ENCODE results near the gene ZNF710. TPM values are rescaled to one million over a fixed set of nuclear protein-coding genes. Genes with fewer than 3 reads are reported as not detected.

ZNF710 gene
- total RNA-seq, 1 experiment from 2014 or later, result 40.7 TPM

- peaks cover 10% of the 10 kb centered on the region for H3K9me3 ChIP-seq (ENCODE audit: control insufficient read depth, low read depth, low read length)
- peaks cover 57% of the 10 kb centered on the region for H3K27me3 Mint-ChIP-seq (ENCODE audit: low read depth)
- WGBS (ENCODE audit: extremely low coverage, insufficient read length, low lambda C conversion rate), result no CpG with 5 or more reads among the region's 2 CpGs
Measured at GRCh38 chr15:89984001-89984400, 17.1 kb upstream of the ZNF710 start.

More at GRCh38 chr15:89984001-89984400, 17.1 kb upstream of the ZNF710 start:
- Histone ChIP-seq H2BK5ac (ENCODE audit: insufficient read length, low read length) (no peak overlapping the region), H4K5ac (ENCODE audit: insufficient read length, low read depth, low read length) (no peak overlapping the region), H4K20me1 (ENCODE audit: control insufficient read depth, insufficient read depth, insufficient read length) (no peaks in the 10 kb centered on the region), H2BK20ac (ENCODE audit: low read depth, low read length, poor library complexity, severe bottlenecking) (no peak overlapping the region), H3K27me3 (ENCODE audit: insufficient read depth, low read length) (peaks cover 32% of the 10 kb centered on the region; the same call in 1 of the 2 replicates), H3K23ac (ENCODE audit: insufficient read length, low read depth, low read length) (no peak overlapping the region), H3K4me2 (ENCODE audit: insufficient read depth, insufficient read length, low read length) (no peak overlapping the region), H3K23me2 (ENCODE audit: insufficient read length, low read depth, low read length, poor library complexity, severe bottlenecking) (no peaks in the 10 kb centered on the region), H3K4me1 (ENCODE audit: insufficient read depth, low read length) (peaks cover 6% of the 10 kb centered on the region; the same call in 1 of the 2 replicates), H3T11ph (ENCODE audit: low read length) (no peak overlapping the region), H3K4ac (ENCODE audit: low read depth, low read length) (no peak overlapping the region), H3K18ac (ENCODE audit: insufficient read length, low read depth, low read length) (no peak overlapping the region), H3K14ac (ENCODE audit: insufficient read depth, low read length) (no peak overlapping the region), H2BK120ac (ENCODE audit: low read depth, low read length, poor library complexity, severe bottlenecking) (no peak overlapping the region), H4K91ac (ENCODE audit: insufficient read length, low read depth, low read length) (no peak overlapping the region), H4K8ac (replicated peaks; ENCODE audit: insufficient read length, low read depth, low read length) (no peak overlapping the region), H2AK5ac (ENCODE audit: insufficient read length, low read length) (peak overlapping the region; percentile 88), H3K79me2 (ENCODE audit: insufficient read depth, low read length) (no peaks in the 10 kb centered on the region), H3K27ac (ENCODE audit: insufficient read length, low read depth, low read length) (no peak overlapping the region), H3K9ac (ENCODE audit: extremely low read depth, insufficient read length, low read length) (no peak overlapping the region), H3K79me1 (ENCODE audit: insufficient read depth, low read depth, low read length, poor library complexity, severe bottlenecking) (no peaks in the 10 kb centered on the region), H3K56ac (ENCODE audit: insufficient read length, low read depth, low read length) (no peak overlapping the region), H2AFZ (ENCODE audit: low read length) (no peak overlapping the region), H2BK12ac (ENCODE audit: insufficient read length, low read depth, low read length) (peak overlapping the region; percentile 84), H2BK15ac (ENCODE audit: low read depth, low read length) (no peak overlapping the region)
- Mint-ChIP-seq H3K9me3 (peaks cover 12 to 13% of the 10 kb centered on the region in 2 experiments), H3K4me1 (peaks cover 25 to 28% of the 10 kb centered on the region in 2 experiments), H3K27ac (peak overlapping the region in 1 of 3 experiments; percentile 18; a peak in 2 of 7 replicates), H3K4me3 (no peak overlapping the region; a peak in 1 of 5 replicates), H3K36me3 (ENCODE audit: insufficient read depth in 1 of 3, low read depth in 3 of 3) (peaks cover 4 to 6% (median 5%) of the 10 kb centered on the region in 3 experiments; a peak in 4 of 7 replicates)
- no peak for TF ChIP-seq CTCF (conservative IDR thresholded peaks at IDR 0.05)
- DNase-seq, result no peak
